CD14-positive monocyte (primary cell): ENCODE data around the gene MPC1. TPM values are rescaled to one million over a fixed set of nuclear protein-coding genes. Genes with fewer than 3 reads are reported as not detected.

ENCODE experiments used
- DNase-seq, 3 donors: peaks; one replicate each; pipeline ENCODE4 v3.0.0-alpha.2; 2011 to 2022
- H2AFZ ChIP-seq: 2 replicates; pipeline ENCODE4 v1.6.0; 2012; ENCODE audit warnings: mild to moderate bottlenecking, low read depth, low read length, inconsistent platforms; ENCODE audit not compliant: insufficient read depth, poor library complexity, severe bottlenecking
- H3K27ac ChIP-seq, 2 donors: 1 replicate in 1 of 2; 2 replicates in 1 of 2; pipeline ENCODE4 v1.5.1; 2012 to 2013; ENCODE audit warnings: low read length in 2 of 2, control low read depth in 1 of 2, inconsistent platforms in 1 of 2, low read depth in 1 of 2, mild to moderate bottlenecking in 1 of 2
- H3K27me3 ChIP-seq, 2 donors: one replicate each; pipeline versions ENCODE4 v1.6.0 to v1.6.1; 2011 to 2013; ENCODE audit warnings: low read length in 2 of 2; ENCODE audit not compliant: control insufficient read depth in 2 of 2, insufficient read depth in 2 of 2
- H3K36me3 ChIP-seq, 2 donors: replicated peaks in 1 of 2; 1 replicate in 1 of 2; 2 replicates in 1 of 2; pipeline versions ENCODE4 v1.5.1 to v1.6.1; 2012 to 2013; ENCODE audit warnings: low read length in 2 of 2, control low read depth in 1 of 2, inconsistent platforms in 1 of 2, mild to moderate bottlenecking in 1 of 2; ENCODE audit not compliant: insufficient read depth in 2 of 2, control insufficient read depth in 1 of 2
- H3K4me1 ChIP-seq, 2 donors: 1 replicate in 1 of 2; 2 replicates in 1 of 2; pipeline versions ENCODE4 v1.5.1 to v1.6.1; 2012 to 2013; ENCODE audit warnings: low read length in 2 of 2, control low read depth in 1 of 2, inconsistent platforms in 1 of 2, mild to moderate bottlenecking in 1 of 2, moderate library complexity in 1 of 2; ENCODE audit not compliant: insufficient read depth in 2 of 2, control insufficient read depth in 1 of 2
- H3K4me2 ChIP-seq: replicated peaks from 2 replicates; pipeline ENCODE3; 2012; ENCODE audit warnings: low read length, moderate library complexity, mild to moderate bottlenecking; ENCODE audit not compliant: poor library complexity, severe bottlenecking; ENCODE audit errors: extremely low read depth
- H3K4me3 ChIP-seq, 3 experiments: fragments of 200-600 bp in 1 of 3; sonication (generic) in 1 of 3; replicated peaks in 1 of 3; 1 replicate in 2 of 3; 2 replicates in 1 of 3; pipeline ENCODE4 v1.5.1; 2011 to 2013; ENCODE audit warnings: low read length in 3 of 3, mild to moderate bottlenecking in 3 of 3, control low read depth in 2 of 3, low read depth in 2 of 3, inconsistent platforms in 1 of 3, moderate library complexity in 1 of 3
- H3K79me2 ChIP-seq: 2 replicates; pipeline ENCODE4 v1.6.0; 2012; ENCODE audit warnings: mild to moderate bottlenecking, control low read depth, inconsistent platforms, low read length, moderate library complexity; ENCODE audit not compliant: insufficient read depth
- H3K9ac ChIP-seq: 2 replicates; pipeline ENCODE4 v1.6.0; 2017; ENCODE audit warnings: low read length, mild to moderate bottlenecking; ENCODE audit not compliant: insufficient read depth, poor library complexity, severe bottlenecking
- H3K9me3 ChIP-seq, 2 donors: replicated peaks in 1 of 2; 1 replicate in 1 of 2; 2 replicates in 1 of 2; pipeline versions ENCODE4 v1.5.1 to v1.6.1; 2012 to 2013; ENCODE audit warnings: low read length in 2 of 2, control low read depth in 1 of 2; ENCODE audit not compliant: control insufficient read depth in 1 of 2, insufficient read depth in 1 of 2
- H4K20me1 ChIP-seq: 2 replicates; pipeline ENCODE4 v1.6.0; 2012; ENCODE audit warnings: mild to moderate bottlenecking, low read length, control low read depth, moderate library complexity; ENCODE audit not compliant: insufficient read depth
- H3K27ac Mint-ChIP-seq, 7 donors: one replicate each; pipeline ENCODE4 v1.8.0; 2020; ENCODE audit warnings: mild to moderate bottlenecking in 7 of 7, mixed read lengths in 7 of 7, moderate library complexity in 6 of 7, inconsistent platforms in 2 of 7
- H3K27me3 Mint-ChIP-seq, 3 donors: one replicate each; pipeline ENCODE4 v1.8.0; 2021 to 2022; ENCODE audit warnings: low read depth in 3 of 3, mild to moderate bottlenecking in 3 of 3, mixed read lengths in 3 of 3, moderate library complexity in 3 of 3, inconsistent platforms in 1 of 3
- H3K36me3 Mint-ChIP-seq, 2 donors: one replicate each; pipeline ENCODE4 v1.8.0; 2020; ENCODE audit warnings: mixed read lengths in 2 of 2, inconsistent platforms in 1 of 2, mild to moderate bottlenecking in 1 of 2
- H3K4me1 Mint-ChIP-seq: one replicate; pipeline ENCODE4 v1.8.0; 2020; ENCODE audit warnings: mild to moderate bottlenecking, mixed read lengths
- H3K4me3 Mint-ChIP-seq, 2 donors: one replicate each; pipeline ENCODE4 v1.8.0; 2020; ENCODE audit warnings: mild to moderate bottlenecking in 2 of 2, mixed read lengths in 2 of 2, moderate library complexity in 1 of 2
- H3K9me3 Mint-ChIP-seq, 7 donors: one replicate each; pipeline ENCODE4 v1.8.0; 2020 to 2022; ENCODE audit warnings: mixed read lengths in 7 of 7, mild to moderate bottlenecking in 6 of 7, moderate library complexity in 6 of 7, inconsistent platforms in 2 of 7
- WGBS: methylation state at CpG from one replicate; pipeline ENCODE4 v1.1.5; 2013; ENCODE audit warnings: missing lambda C conversion rate; ENCODE audit not compliant: insufficient coverage; 5-methylcytosine and 5-hydroxymethylcytosine counted together
- intact Hi-C, 2 donors: fragments of 100-400 bp; cut with micrococcal nuclease; formaldehyde crosslinking; loops; one replicate each; pipeline versions ENCODE4 v1.15.0 to v1.15.1; 2023
- polyA plus RNA-seq, 3 donors: library from polyadenylated mRNA; depleted of rRNA in 1 of 3; unstranded in 2 of 3; stranded (reverse) in 1 of 3; fragments of 300-500 nt in 2 of 3; fragments of >200 nt in 1 of 3; fragmentation: Illumina TruSeq in 2 of 3; gene quantifications; 1 replicate in 2 of 3; 2 replicates in 1 of 3; pipeline ENCODE4 v1.2.3, GENCODE V29; 2012 to 2021
- TF ChIP-seq, protein P1 (sequence below): fragments of 200-600 bp; IDR thresholded peaks from one replicate; pipeline ENCODE4 v1.8.0; 2022; ENCODE audit warnings: antibody characterized with exemption, mild to moderate bottlenecking

The MPC1 gene
- polyA plus RNA-seq, 3 donors, result 52.4 to 122 (median 104) TPM

DNA sequence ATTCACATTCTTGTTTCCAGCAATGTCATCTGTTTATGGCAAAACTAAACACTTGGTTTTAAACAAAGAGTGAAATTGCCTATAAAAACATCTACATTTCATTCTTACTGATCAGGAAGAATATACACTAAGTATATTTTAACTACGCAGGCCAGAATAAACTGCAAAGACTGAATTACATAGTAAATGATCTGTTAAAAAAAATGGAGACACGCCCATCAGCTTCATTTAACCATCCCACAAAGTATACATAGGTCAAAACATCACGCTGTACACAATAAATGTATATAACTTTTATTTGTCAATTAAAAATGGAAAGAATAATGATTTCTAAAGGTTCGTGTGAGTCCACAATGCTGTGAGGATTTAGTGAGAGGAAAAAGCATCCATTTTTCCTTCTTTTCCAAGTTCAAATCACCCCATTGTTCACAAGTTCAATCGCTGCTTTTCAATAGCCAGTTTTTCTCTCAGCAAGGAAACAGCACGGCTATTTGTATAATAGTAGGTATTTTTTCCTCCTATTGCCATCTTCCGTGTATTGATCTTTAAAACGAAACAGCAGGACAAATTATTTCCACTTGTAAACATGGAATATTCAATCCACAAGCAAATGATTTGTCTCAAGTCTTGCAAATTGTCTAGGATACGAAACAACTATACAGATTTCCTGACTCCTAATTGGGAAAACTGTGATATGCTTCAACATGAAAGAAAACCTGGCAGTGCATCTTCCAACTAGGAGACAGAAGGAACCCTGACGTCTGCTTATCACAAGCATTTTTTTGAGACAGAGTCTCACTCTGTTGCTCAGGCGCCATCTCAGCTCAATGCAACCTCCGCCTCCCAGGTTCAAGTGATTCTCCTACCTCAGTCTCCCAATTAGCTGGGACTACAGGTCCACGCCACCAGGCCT is 51.0 kb downstream of the MPC1 start:
- no peak overlapping the region for H3K4me3 Mint-ChIP-seq
- H3K79me2 ChIP-seq, result peaks cover 76% of the 10 kb centered on the region
- WGBS, result 100% methylated on average over 2 of the region's 13 CpGs

DNA sequence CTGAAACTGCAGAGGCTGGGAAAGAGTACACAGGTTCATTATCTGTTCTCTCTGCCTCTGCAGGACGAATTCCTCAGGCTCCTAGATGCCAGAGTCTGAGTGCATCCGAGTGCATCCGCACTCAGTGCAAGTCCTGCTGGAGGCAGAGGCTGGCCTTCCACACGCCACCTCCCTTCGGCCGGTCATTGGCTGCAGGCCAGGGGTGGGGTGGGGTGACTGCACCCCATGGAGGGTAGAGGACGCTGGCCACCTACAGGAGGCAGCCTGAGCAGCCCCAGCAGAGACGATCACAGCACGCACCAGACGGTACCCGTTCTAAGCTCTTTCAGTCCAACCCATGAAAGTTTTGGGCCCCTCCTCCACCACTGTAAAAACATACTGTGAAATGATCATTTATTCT is 52.1 kb downstream of the MPC1 start:
- peaks cover 33% of the 10 kb centered on the region for H3K4me1 Mint-ChIP-seq
- H3K27me3 Mint-ChIP-seq, result no peaks in the 10 kb centered on the region
- peaks cover 94% of the 10 kb centered on the region for H4K20me1 ChIP-seq

More for the DNA sequence above, 51.0 kb downstream of the MPC1 start:
- H3K9ac ChIP-seq, result no peak overlapping the region
- H3K27ac Mint-ChIP-seq, result peak overlapping the region in 2 of 7 donors; percentile 19 to 87
- peaks cover 33% of the 10 kb centered on the region for H3K4me1 Mint-ChIP-seq
- DNase-seq, result no peak
- H3K27me3 ChIP-seq, result no peaks in the 10 kb centered on the region
- no peak overlapping the region for H2AFZ ChIP-seq
- H3K36me3 Mint-ChIP-seq, result peaks cover 46 to 54% of the 10 kb centered on the region in 2 donors
- H3K27ac ChIP-seq, result no peak overlapping the region
- H3K9me3 Mint-ChIP-seq, result no peaks in the 10 kb centered on the region
- no peaks in the 10 kb centered on the region for H3K9me3 ChIP-seq
- intact Hi-C loops, result no loop called here
- no peak overlapping the region for H3K4me3 ChIP-seq
- peaks cover 94% of the 10 kb centered on the region for H4K20me1 ChIP-seq
- peaks cover 16 to 18% of the 10 kb centered on the region in 2 donors for H3K4me1 ChIP-seq
- no peaks in the 10 kb centered on the region for H3K27me3 Mint-ChIP-seq
- no peak overlapping the region for H3K4me2 ChIP-seq
- H3K36me3 ChIP-seq, result peaks cover 23 to 59% of the 10 kb centered on the region in 2 donors
- TF ChIP-seq, protein P1, sequence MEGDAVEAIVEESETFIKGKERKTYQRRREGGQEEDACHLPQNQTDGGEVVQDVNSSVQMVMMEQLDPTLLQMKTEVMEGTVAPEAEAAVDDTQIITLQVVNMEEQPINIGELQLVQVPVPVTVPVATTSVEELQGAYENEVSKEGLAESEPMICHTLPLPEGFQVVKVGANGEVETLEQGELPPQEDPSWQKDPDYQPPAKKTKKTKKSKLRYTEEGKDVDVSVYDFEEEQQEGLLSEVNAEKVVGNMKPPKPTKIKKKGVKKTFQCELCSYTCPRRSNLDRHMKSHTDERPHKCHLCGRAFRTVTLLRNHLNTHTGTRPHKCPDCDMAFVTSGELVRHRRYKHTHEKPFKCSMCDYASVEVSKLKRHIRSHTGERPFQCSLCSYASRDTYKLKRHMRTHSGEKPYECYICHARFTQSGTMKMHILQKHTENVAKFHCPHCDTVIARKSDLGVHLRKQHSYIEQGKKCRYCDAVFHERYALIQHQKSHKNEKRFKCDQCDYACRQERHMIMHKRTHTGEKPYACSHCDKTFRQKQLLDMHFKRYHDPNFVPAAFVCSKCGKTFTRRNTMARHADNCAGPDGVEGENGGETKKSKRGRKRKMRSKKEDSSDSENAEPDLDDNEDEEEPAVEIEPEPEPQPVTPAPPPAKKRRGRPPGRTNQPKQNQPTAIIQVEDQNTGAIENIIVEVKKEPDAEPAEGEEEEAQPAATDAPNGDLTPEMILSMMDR, result no peak

More for the DNA sequence above, 52.1 kb downstream of the MPC1 start:
- DNase-seq, result no peak
- H3K4me3 Mint-ChIP-seq, result no peak overlapping the region
- TF ChIP-seq, protein P1, result no peak
- H3K27ac Mint-ChIP-seq, result peak overlapping the region in 1 of 7 donors; percentile 48
- Histone ChIP-seq H2AFZ (no peak overlapping the region), H3K79me2 (peaks cover 65% of the 10 kb centered on the region), H3K27me3 (no peaks in the 10 kb centered on the region), H3K4me3 (no peak overlapping the region), H3K4me1 (peaks cover 16 to 18% of the 10 kb centered on the region in 2 donors), H3K9ac (no peak overlapping the region), H3K36me3 (peaks cover 29 to 59% of the 10 kb centered on the region in 2 donors), H3K4me2 (no peak overlapping the region), H3K27ac (no peak overlapping the region), H3K9me3 (no peaks in the 10 kb centered on the region)
- no peaks in the 10 kb centered on the region for H3K9me3 Mint-ChIP-seq
- intact Hi-C loops, result no loop called here
- H3K36me3 Mint-ChIP-seq, result peaks cover 48 to 61% of the 10 kb centered on the region in 2 donors
- WGBS, result 91% methylated on average over 5 of the region's 11 CpGs
